Nucleus accumbens (tissue), 56 donors: ENCODE measurements around the gene OTOF.
A peak's percentile ranks its signal among the peaks of the same experiment; 100 is the strongest.
"Not testable (repeated sequence)": the region's sequence is repeated elsewhere in the genome, so short reads cannot be mapped to it uniquely, and the experiment has no call there.

Experiments used
- DNase-seq, 56 donors: peaks; one replicate each; lab custom pipeline; 2025; lab: John Stamatoyannopoulos, UW

Gene OTOF

GRCh38 chr2:26481706-26482105, 3.8 kb upstream of the OTOF start:
- no peak for DNase-seq

DNA sequence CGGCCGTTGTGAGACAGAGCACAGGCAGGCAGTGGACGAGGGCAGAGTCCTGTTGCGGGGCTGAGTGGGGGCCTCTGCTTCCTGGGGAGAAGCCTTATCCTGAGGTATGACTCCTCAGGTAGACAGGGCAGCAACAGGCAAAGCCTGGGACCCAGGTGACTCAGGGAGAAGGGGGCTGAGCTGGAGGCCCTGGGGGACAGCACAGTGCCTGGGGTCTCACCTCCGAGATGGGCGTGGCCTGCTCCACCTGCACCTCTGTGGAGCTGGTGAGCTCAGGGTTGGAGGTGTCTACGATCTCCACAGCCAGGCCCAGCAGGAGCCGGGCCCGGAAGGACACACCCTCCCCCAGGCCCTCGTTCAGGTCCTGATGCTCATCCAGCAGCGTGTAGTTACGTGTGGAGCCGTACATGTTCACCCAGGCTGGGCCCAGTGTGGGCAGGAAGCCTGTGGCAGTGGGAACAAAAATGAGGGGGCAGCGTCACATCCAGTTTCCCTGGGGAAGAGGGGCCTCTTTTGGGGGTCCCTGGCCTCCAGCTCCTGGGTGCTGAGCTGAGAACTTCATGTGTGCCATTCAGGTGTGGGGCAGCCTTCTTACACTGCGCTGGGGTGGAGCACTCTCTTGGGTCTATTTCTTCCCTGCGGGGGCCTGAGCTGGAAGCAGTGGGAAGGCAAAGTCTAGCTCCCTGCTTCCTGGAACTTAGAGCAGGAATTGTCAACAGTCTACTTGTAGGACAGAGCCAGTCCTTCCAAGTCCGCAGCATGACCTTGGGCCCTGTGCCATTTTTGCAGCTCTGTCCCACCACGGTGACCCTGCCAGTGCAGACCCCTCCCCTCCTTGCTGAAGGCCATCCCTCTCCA, 2.9 kb upstream of the OTOF start:
- DNase-seq: no peak

DNA sequence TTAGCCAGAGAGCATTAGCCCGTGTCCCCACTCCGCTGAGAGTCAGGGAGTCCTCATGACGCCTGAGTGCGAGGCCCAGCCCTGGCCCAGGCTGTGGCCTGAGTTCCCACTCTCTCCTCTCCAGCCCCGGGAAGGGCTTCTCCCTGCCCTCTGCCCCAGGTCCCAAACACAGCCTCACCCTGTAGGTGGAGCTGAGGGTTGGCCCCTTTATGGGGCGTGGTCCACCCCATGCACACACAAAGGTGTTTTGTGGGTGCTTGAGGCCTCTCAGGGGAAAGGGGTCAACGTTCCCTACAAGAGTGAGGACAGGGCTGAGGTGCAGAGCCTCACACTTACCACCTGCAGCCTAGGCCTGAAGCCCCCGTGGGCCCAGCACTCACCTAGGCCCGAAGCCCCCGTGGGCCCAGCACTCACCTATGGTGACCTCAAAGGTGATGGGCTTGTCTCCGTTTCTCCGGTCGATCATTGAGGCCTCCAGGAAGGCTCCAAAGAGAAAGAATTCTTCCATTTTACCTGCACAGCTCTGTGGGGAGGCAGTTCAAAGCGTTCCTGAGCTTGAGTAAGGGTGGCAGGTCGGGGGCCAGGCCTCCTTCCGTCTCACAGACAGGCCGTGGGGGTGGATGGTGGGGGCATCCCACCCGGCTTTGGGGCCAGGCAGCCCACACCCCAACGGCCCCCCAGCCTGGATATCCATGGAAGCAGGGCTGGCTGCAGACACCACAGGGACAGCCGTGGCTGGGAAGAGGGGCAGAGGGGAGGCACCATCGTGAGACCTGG, 2.1 kb upstream of the OTOF start:
- DNase-seq: no peak

- no peak for DNase-seq
Observed at GRCh38 chr2:26479131-26479788, 1.3 kb upstream of the OTOF start.

DNA sequence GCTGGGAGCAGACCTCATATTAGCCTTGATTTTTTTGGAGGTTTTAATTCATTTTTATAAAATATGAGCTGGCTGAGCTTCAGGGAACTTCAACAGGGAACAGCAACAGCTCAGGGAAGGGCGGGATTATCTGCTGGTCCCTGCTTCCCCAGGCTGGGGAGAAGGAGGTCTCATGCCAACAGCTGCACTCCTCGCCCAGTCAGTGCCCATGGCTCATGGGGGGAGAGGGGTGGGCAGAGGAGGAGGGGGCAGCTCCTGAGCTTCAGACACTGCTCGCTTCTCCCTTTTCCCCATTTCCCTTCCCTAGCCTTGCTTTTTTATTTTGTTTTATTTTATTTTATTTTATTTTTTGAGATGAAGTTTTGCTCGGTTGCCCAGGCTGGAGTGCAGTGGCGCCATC, 442 bp upstream of the OTOF start:
- DNase-seq: no peak

GRCh38 chr2:26477126-26477910, 606 bp downstream of the OTOF start:
- DNase-seq: no peak

DNA sequence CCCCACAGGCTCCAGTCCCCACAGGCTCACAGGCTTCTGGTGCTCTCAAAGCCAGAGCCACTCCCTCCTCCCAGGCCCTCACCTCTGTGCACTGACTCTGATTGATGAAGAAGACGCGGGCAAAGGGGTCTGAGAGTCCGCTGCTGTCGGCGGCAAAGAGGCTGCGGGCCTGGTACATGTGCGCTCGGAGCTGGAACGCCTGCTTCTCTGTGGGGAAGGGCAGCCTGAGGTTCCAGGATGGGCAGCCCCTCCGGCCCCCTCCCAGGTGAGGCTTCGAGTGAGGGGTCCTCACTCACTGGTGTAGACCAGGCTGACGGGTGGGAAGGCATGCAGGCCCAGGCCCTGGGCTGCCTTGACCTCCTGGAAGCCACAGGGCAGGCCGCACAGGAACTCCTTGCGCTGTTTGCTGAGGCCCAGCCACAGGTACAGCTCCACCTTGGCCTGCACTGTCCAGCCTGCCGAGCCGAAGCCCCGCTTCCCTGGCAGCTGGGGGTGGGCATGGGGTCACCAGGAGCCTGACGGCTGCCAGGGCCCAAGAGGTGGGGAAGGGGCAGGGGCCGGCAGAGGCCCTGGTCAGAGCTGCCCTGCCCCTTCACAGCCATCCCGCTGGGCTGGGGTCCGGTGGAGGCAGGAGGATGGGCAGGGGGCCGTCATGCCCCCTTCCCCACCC, 2.0 kb downstream of the OTOF start:
- DNase-seq: no peak

GRCh38 chr2:26475037-26475436, 2.9 kb downstream of the OTOF start:
- DNase-seq: no peak

GRCh38 chr2:26474261-26474785, 3.6 kb downstream of the OTOF start:
- no peak for DNase-seq

GRCh38 chr2:26473796-26474195, 4.1 kb downstream of the OTOF start:
- no peak for DNase-seq

- DNase-seq: no peak
Observed at GRCh38 chr2:26472821-26473655, 4.9 kb downstream of the OTOF start.

- no peak for DNase-seq
Observed at GRCh38 chr2:26471766-26472706, 5.9 kb downstream of the OTOF start.

GRCh38 chr2:26471289-26471688, 6.6 kb downstream of the OTOF start:
- no peak for DNase-seq

DNA sequence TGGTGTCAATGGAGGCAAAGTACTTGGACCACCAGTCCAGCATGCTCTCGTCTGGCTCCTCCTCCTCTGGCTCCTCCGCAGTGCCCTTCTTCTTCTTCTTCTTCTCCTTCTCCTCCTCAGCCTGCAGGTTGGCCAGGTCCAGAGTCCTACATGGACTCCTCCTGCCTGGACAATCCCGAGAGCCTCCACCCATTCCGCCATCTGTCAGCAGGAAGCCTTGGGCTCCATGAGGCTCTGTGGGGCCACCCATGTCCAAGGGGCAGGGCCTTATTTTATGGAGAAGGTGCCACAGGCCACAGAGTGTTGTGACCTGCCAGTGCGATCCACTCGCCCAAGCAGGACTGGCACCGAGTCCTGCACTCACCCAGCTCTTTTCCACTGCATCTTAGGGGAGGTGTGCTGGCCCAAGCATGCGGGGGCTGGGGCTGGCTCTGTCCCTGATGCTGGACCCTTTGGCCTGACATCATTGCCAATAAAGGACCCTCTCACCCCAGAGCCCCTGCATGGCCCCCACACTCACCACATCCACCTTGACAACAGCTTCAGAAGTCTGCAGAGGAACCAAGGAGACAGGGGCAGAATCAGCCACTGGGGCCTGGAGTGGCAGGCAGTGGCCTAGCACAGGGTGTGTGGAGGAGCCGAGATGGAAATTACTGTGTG, 7.2 kb downstream of the OTOF start:
- no peak for DNase-seq

GRCh38 chr2:26469955-26470354, 8.0 kb downstream of the OTOF start:
- DNase-seq: no peak

GRCh38 chr2:26469092-26469710, 8.7 kb downstream of the OTOF start:
- DNase-seq: peak in 1 of 56 donors; percentile 8

- DNase-seq: not testable (repeated sequence)
Observed at GRCh38 chr2:26468544-26468943, 9.4 kb downstream of the OTOF start.
